AG10803 (cell line): ENCODE data around the gene NUP85.
"Not testable (repeated sequence)": the region's sequence is repeated elsewhere in the genome, so short reads cannot be mapped to it uniquely, and the experiment has no call there.

Experiments
- DNase-seq: peaks from one replicate; pipeline ENCODE4 v3.0.0; 2010; ENCODE audit warnings: low read depth
- H3K4me3 ChIP-seq: 2 replicates; pipeline ENCODE4 v1.5.1; 2011; ENCODE audit warnings: mild to moderate bottlenecking, low read length, control low read depth
- CTCF ChIP-seq: conservative IDR thresholded peaks from 2 replicates; pipeline ENCODE4 v1.5.1; 2011; ENCODE audit warnings: mild to moderate bottlenecking, low read length, control low read depth, inconsistent platforms

NUP85 gene

GRCh38 chr17:75252039-75252816 lies 46.7 kb downstream of the NUP85 start:
- no peak for TF ChIP-seq CTCF
- no peak for DNase-seq
- H3K4me3 ChIP-seq = no peak overlapping the region

DNA sequence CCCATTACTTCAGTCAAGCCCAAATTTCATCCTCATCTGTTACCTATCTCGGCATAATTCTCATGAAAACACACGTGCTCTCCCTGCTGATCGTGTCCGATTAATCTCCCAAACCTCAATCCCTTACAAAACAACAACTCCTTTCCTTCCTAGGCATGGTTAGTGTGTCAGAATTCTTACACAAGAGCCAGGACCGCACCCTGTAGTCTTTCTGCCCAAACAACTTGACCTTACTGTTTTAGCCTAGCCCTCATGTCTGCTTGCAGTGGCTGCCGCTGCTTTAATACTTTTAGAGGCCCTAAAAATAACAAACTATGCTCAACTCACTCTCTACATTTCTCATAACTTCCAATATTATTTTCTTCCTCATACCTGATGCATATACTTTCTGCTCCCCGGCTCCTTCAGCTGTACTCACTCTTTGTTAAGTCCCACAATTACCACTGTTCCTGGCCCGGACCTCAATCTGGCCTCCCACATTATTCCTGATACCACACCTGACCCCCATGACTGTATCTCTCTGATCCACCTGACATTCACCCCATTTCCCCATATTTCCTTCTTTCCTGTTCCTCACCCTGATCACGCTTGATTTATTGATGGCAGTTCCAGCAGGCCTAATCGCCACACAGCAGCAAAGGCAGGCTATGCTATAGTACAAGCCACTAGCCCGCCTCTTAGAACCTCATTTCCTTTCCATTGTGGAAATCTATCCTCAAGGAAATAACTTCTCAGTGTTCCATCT lies 50.6 kb downstream of the NUP85 start:
- peak; percentile 36 for DNase-seq
- not testable (repeated sequence) for H3K4me3 ChIP-seq

GRCh38 chr17:75257228-75257627 lies 51.7 kb downstream of the NUP85 start:
- not testable (repeated sequence) for DNase-seq, H3K4me3 ChIP-seq

- 0 out of 2 replicates have a peak, but pooled peaks have one; percentile 5 for TF ChIP-seq CTCF
- DNase-seq = no peak
- H3K4me3 ChIP-seq = peak overlapping the region; percentile 96
Observed at GRCh38 chr17:75260641-75261335, 55.3 kb downstream of the NUP85 start.

DNA sequence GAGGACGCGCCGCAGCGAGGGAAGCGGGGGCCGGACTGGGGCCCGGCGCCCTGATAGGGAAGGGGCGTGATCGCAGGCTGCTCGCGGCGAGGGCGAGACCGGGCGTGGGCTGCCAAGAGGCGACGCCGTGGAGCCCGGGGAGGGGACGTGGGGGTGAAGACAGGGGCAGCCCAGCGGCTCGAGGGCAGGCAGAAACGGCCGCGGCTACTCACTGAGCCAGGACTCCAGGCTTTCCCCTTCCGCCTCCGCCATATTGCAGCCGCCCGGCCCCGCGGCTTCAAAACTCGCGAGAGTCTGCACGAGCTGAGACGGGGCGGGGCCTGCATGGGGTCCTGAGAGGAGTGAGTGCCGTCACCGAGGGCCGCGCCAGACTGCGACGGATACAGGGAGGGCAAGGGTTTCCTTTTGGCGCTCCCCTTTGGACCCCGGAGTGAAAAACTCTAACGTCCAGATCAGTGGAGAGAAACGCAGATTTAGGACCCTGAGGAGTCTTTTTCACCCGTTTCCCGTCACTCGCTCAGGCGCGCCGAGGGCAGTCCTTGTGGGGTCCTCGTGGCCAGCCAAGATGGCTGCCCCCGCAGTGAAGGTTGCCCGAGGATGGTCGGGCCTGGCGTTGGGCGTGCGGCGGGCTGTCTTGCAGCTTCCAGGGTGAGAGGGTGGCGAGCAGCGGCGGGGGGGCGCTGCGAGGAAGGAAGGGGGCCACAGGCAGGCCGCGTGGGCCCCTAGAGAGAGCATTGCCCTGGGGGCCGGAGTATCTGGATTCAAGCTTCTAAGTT lies 56.0 kb downstream of the NUP85 start, which contains the start of the genes GGA3 and MRPS7:
Gene GGA3 (minus strand): TSS at position 271 of the 776 bp plus-strand sequence. CDS start 19 bp downstream, at position 252.
Gene MRPS7 (plus strand): TSS at position 544 of the 776 bp plus-strand sequence. CDS start 22 bp downstream, at position 566.
- H3K4me3 ChIP-seq = peak within 1 kb of the TSS; percentile 96
- DNase-seq = peak; percentile 91
- TF ChIP-seq CTCF = no peak

DNA sequence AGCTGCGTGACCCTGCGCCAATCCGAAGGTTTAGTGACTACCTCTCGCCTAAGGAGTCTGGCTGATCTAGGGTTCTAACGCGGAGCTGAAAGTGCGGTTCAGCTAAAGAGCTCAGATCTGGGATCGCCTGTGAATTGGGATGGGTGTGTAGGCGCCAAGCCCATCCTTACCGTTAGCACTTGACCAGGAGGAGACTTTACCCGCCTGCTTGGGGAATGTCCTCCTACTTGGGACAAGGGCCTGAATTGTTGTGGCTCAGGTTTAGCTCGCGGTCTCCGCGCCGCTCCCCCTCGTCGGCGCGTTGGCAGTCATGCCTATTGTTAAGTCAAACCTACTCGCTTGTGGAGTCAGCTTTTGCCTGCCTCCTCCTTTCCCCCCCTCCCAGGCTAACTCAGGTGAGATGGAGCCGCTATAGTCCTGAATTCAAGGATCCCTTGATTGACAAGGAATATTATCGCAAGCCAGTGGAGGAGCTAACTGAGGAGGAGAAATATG lies 56.7 kb downstream of the NUP85 start:
- H3K4me3 ChIP-seq = peak overlapping the region; percentile 96
- TF ChIP-seq CTCF = no peak
- no peak for DNase-seq

DNA sequence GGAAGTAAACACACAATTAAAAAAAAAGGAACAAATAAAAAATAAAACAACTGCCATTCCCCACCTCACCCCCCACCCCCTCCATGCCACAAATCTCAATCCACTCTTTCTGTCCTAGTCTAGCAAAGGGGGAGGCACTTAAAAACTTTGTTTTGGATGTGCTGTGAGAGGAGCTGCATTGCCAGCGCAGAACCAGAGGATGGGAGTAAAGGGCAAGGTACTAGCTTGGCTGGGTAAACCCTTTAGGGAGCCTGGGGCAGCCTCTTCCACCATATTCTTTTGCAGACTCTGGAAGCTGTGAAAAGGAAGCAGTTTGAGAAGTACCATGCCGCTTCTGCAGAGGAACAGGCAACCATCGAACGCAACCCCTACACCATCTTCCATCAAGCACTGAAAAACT lies 57.6 kb downstream of the NUP85 start:
- no peak for TF ChIP-seq CTCF
- no peak for DNase-seq
- H3K4me3 ChIP-seq = no peak overlapping the region; the same call in 1 of the 2 replicates
